Measurements from ENCODE around the gene PTF1A. TPM values are rescaled to one million over a fixed set of nuclear protein-coding genes. Genes with fewer than 3 reads are reported as not detected.

The PTF1A gene
- total RNA-seq, 2 experiments from 2014 or later = not detected

DNA sequence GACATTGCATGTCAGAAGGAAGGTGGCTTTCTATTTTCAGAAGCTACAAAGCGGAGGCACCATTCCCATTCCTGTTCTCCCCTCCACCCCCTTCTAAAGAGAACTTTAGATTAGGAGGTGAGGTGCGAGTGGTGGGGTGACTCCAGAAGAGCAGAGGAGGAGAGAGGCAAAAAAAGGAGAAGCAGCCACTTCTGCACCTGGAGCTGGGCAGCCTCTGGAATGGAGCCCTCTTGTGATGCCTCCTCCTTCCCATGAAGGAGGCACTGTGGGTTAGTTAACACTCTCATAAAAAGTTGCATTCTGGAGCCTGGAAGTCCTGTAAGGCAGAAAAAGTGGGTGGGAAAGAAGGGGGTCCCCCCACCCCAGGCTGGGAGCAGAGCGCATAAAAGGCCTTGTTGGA is 4.8 kb downstream of the PTF1A start:
- intact Hi-C loops (cut with micrococcal nuclease; ENCODE audit: unreplicated experiment) = no loop called here
- CTCF ChIA-PET (ENCODE audit: unreplicated experiment) = no interaction called here
- Histone ChIP-seq H3K9me2 (ENCODE audit: insufficient read depth, low read length) (no peaks in the 10 kb centered on the region), H2AFZ (ENCODE audit: low read length) (no peak overlapping the region), H3K79me2 (ENCODE audit: insufficient read depth, low read depth, low read length) (no peaks in the 10 kb centered on the region), H3K36me3 (ENCODE audit: insufficient read depth, low read length) (no peaks in the 10 kb centered on the region), H3K4me3 (ENCODE audit: low read depth, low read length, poor library complexity, severe bottlenecking) (no peak overlapping the region), H4K20me1 (ENCODE audit: insufficient read depth, low read length) (no peaks in the 10 kb centered on the region), H3K4me1 (ENCODE audit: insufficient read depth, low read length, poor library complexity, severe bottlenecking) (no peaks in the 10 kb centered on the region), H3K4me2 (ENCODE audit: low read length) (no peak overlapping the region), H3K27ac (ENCODE audit: low read depth, low read length, poor library complexity, severe bottlenecking) (no peak overlapping the region), H3K9me3 (ENCODE audit: low read length) (no peaks in the 10 kb centered on the region)
- DNase-seq (ENCODE audit: low spot score) = no peak
- no TSS peak for BruUV-seq (replicated peaks)
- no peak for TF ChIP-seq CTCF (conservative IDR thresholded peaks at IDR 0.05; ENCODE audit: low read length)
- no peak for TF ChIP-seq EZH2phosphoT487 (IDR thresholded peaks at IDR 0.05; ENCODE audit: borderline replicate concordance, low read depth, low read length)
- POLR2A ChIA-PET = interaction anchor here (0.6 kb wide), 1 partner anchor 159 kb away, joined by 3 read pairs; no protein-coding TSS in a partner anchor

GRCh38 chr10:23197416-23197861 is 5.3 kb downstream of the PTF1A start:
- no peak overlapping the region for H3K4me3 ChIP-seq (ENCODE audit: low read depth, low read length, poor library complexity, severe bottlenecking)
- no peak overlapping the region for H3K4me2 ChIP-seq (ENCODE audit: low read length)
- DNase-seq (ENCODE audit: low spot score) = no peak
- no TSS peak for BruUV-seq (replicated peaks)
- intact Hi-C loops (cut with micrococcal nuclease; ENCODE audit: unreplicated experiment) = no loop called here
- no peaks in the 10 kb centered on the region for H3K79me2 ChIP-seq (ENCODE audit: insufficient read depth, low read depth, low read length)
- H4K20me1 ChIP-seq (ENCODE audit: insufficient read depth, low read length) = no peaks in the 10 kb centered on the region
- no peaks in the 10 kb centered on the region for H3K4me1 ChIP-seq (ENCODE audit: insufficient read depth, low read length, poor library complexity, severe bottlenecking)
- no peaks in the 10 kb centered on the region for H3K9me3 ChIP-seq (ENCODE audit: low read length)
- no peak overlapping the region for H3K27ac ChIP-seq (ENCODE audit: low read depth, low read length, poor library complexity, severe bottlenecking)
- H2AFZ ChIP-seq (ENCODE audit: low read length) = no peak overlapping the region
- no peak for TF ChIP-seq CTCF (conservative IDR thresholded peaks at IDR 0.05; ENCODE audit: low read length)
- H3K9me2 ChIP-seq (ENCODE audit: insufficient read depth, low read length) = no peaks in the 10 kb centered on the region
- POLR2A ChIA-PET = interaction anchor here (0.6 kb wide), 1 partner anchor 159 kb away, joined by 3 read pairs; no protein-coding TSS in a partner anchor
- CTCF ChIA-PET (ENCODE audit: unreplicated experiment) = no interaction called here
- H3K36me3 ChIP-seq (ENCODE audit: insufficient read depth, low read length) = no peaks in the 10 kb centered on the region

DNA sequence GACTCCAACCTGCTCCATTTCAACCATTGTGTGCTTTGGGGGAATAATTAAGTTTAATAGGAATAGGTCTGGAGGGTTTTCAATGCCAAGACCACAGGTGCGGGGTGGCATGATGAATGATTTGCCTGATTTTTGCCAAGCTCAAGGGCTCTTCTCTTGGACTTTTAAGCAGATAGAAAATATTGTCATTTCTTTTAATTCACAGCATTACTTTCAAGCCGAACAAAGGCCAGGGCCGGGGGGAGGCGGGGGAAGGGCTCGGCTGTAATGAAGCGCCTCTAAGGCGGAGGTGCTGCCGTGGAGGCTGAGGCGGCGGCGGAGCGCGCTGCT is 6.5 kb downstream of the PTF1A start:
- no TSS peak for BruUV-seq (replicated peaks)
- Histone ChIP-seq H3K4me2 (ENCODE audit: low read length) (no peak overlapping the region), H3K4me3 (ENCODE audit: low read depth, low read length, poor library complexity, severe bottlenecking) (no peak overlapping the region), H2AFZ (ENCODE audit: low read length) (no peak overlapping the region), H3K9me3 (ENCODE audit: low read length) (no peaks in the 10 kb centered on the region), H3K9me2 (ENCODE audit: insufficient read depth, low read length) (no peaks in the 10 kb centered on the region), H3K4me1 (ENCODE audit: insufficient read depth, low read length, poor library complexity, severe bottlenecking) (no peaks in the 10 kb centered on the region), H3K79me2 (ENCODE audit: insufficient read depth, low read depth, low read length) (no peaks in the 10 kb centered on the region), H3K36me3 (ENCODE audit: insufficient read depth, low read length) (no peaks in the 10 kb centered on the region), H3K27ac (ENCODE audit: low read depth, low read length, poor library complexity, severe bottlenecking) (no peak overlapping the region), H4K20me1 (ENCODE audit: insufficient read depth, low read length) (no peaks in the 10 kb centered on the region)
- DNase-seq (ENCODE audit: low spot score) = no peak
- ChIA-PET CTCF (ENCODE audit: unreplicated experiment) (no interaction called here), POLR2A (no interaction called here)
- no peak for TF ChIP-seq EZH2phosphoT487 (IDR thresholded peaks at IDR 0.05; ENCODE audit: borderline replicate concordance, low read depth, low read length)
- no peak for TF ChIP-seq CTCF (conservative IDR thresholded peaks at IDR 0.05; ENCODE audit: low read length)
- intact Hi-C loops (cut with micrococcal nuclease; ENCODE audit: unreplicated experiment) = no loop called here
